ENCODE measurements around the gene TMPRSS12.

GRCh38 chr12:50927356-50927755, 84.6 kb downstream of the TMPRSS12 start:
- no peak for TF ChIP-seq CTCF (IDR thresholded peaks at IDR 0.05)
- no peak for TF ChIP-seq ZFX (IDR thresholded peaks at IDR 0.05; ENCODE audit: borderline replicate concordance)
